Mucosa of rectum (tissue), 2 donors: ENCODE data around the gene CYFIP2.

Experiments
- H3K27ac ChIP-seq, 2 donors: one replicate each; pipeline ENCODE4 v1.7.0; 2013; ENCODE audit warnings: inconsistent platforms in 2 of 2, low read depth in 2 of 2, low read length in 2 of 2
- H3K27me3 ChIP-seq, 2 donors: one replicate each; pipeline ENCODE4 v1.7.0; 2013; ENCODE audit warnings: low read length in 2 of 2; ENCODE audit not compliant: control insufficient read depth in 2 of 2, insufficient read depth in 2 of 2
- H3K36me3 ChIP-seq, 2 donors: one replicate each; pipeline ENCODE4 v1.7.0; 2013; ENCODE audit warnings: low read length in 2 of 2; ENCODE audit not compliant: control insufficient read depth in 2 of 2, insufficient read depth in 2 of 2
- H3K4me1 ChIP-seq, 2 donors: one replicate each; pipeline ENCODE4 v1.7.0; 2013; ENCODE audit warnings: low read length in 2 of 2, mild to moderate bottlenecking in 1 of 2; ENCODE audit not compliant: control insufficient read depth in 2 of 2, insufficient read depth in 2 of 2
- H3K4me3 ChIP-seq, 2 donors: one replicate each; pipeline ENCODE4 v1.7.0; 2013; ENCODE audit warnings: low read length in 2 of 2
- H3K9ac ChIP-seq, 2 donors: one replicate each; pipeline ENCODE4 v1.7.0; 2013; ENCODE audit warnings: low read length in 2 of 2, low read depth in 1 of 2, mild to moderate bottlenecking in 1 of 2
- H3K9me3 ChIP-seq, 2 donors: one replicate each; pipeline ENCODE4 v1.7.0; 2013; ENCODE audit warnings: low read length in 2 of 2; ENCODE audit not compliant: control insufficient read depth in 2 of 2
- donor health status: healthy.
- donor health status: Normal muscosa, but diverticular disease.

CYFIP2 gene

DNA sequence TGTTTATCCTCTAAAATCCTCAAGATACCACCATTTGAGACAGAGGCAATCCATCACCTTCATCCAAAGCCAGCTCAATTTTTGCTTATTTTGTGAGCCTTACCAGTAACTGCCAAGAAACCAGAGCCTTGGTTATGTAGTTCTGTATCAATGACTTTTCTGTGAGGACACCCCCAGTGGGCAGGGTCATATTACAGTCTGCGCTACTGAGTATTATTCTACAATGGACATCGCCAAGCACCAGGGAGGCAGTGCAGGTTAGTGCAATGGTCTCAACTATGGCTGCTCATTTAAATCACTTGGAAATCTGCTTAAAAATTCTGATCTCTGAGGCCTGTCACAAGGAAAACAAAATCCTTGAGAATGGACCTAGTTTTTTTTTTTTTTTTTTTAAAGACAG is 103.6 kb downstream of the CYFIP2 start:
- Histone ChIP-seq H3K36me3 (peaks cover 0 to 7% of the 10 kb centered on the region in 2 donors), H3K27ac (peak overlapping the region in 1 of 2 donors; percentile 64), H3K9ac (no peak overlapping the region), H3K4me3 (no peak overlapping the region), H3K4me1 (no peaks in the 10 kb centered on the region), H3K9me3 (no peaks in the 10 kb centered on the region), H3K27me3 (no peaks in the 10 kb centered on the region)

- peaks cover 0 to 8% of the 10 kb centered on the region in 2 donors for H3K36me3 ChIP-seq
- H3K4me1 ChIP-seq = no peaks in the 10 kb centered on the region
- H3K9ac ChIP-seq = no peak overlapping the region
- H3K27me3 ChIP-seq = no peaks in the 10 kb centered on the region
- peak overlapping the region; percentile 53 to 64 for H3K27ac ChIP-seq
- H3K9me3 ChIP-seq = no peaks in the 10 kb centered on the region
- no peak overlapping the region for H3K4me3 ChIP-seq
Measured at GRCh38 chr5:157370967-157371366, 105.0 kb downstream of the CYFIP2 start.

DNA sequence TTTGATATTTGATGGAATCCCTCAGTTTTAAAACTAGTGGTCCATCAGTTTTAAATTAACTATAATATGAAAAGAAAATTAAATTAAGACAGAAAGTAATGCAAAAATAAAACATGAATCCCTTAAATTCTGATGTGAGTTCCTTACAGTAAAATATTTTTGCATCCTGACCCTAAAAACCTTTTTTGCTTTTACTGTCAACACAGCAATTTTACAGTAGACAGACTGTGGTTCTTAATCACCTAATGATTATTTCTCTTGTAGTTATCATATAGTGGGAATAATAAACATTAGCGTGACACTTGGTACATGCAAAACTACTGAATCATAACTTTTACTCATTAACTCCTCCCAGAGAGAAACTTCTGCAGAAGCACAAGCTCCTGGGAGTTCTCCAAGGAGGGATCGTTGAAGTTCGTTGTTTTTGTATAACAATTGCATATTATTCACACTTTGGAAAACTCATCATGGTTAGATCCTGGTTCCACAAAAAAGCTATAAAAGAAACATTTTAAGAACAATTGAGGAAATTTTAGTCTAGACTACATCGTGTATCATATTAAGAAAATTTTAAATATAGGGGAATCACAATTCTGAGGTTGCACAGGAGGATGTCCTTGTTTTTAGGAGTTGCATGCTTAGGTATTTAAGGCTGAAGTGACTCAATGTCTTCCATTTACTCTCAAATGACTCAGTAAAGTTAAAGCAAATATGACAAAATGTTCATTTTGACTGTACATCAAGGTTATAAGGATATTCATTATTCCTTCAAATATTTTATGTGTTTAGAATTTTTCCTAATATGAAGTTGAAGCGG is 105.9 kb downstream of the CYFIP2 start:
- Histone ChIP-seq H3K9me3 (no peaks in the 10 kb centered on the region), H3K27ac (no peak overlapping the region), H3K4me3 (no peak overlapping the region), H3K27me3 (no peaks in the 10 kb centered on the region), H3K9ac (no peak overlapping the region), H3K4me1 (no peaks in the 10 kb centered on the region), H3K36me3 (peaks cover 0 to 14% of the 10 kb centered on the region in 2 donors)

- H3K27ac ChIP-seq = peak overlapping the region in 1 of 2 donors; percentile 3
- H3K4me3 ChIP-seq = no peak overlapping the region
- no peaks in the 10 kb centered on the region for H3K9me3 ChIP-seq
- no peaks in the 10 kb centered on the region for H3K4me1 ChIP-seq
- no peaks in the 10 kb centered on the region for H3K27me3 ChIP-seq
- peaks cover 0 to 14% of the 10 kb centered on the region in 2 donors for H3K36me3 ChIP-seq
- no peak overlapping the region for H3K9ac ChIP-seq
Measured at GRCh38 chr5:157372472-157372822, 106.5 kb downstream of the CYFIP2 start.

DNA sequence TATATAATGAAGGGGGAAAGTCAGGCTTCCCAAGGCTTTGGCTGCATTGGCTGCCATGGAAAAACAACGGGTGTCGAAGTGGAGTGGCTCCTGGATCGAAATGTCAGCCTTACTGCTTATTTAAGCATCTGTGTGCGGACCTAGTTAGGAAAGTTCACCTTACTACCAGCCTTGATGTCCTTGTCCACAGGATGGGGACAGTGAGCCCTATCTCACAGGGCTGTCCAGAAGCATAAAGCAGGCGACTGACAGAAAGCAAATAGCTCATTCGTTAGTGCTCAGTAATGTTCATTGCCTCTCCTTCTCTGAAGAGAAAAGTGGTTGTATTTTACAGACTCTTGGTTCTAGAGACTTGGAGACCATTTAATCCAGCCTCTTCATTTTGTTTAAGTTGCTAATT is 112.6 kb downstream of the CYFIP2 start:
- Histone ChIP-seq H3K9me3 (no peaks in the 10 kb centered on the region), H3K9ac (no peak overlapping the region), H3K27me3 (no peaks in the 10 kb centered on the region), H3K36me3 (peaks cover 3 to 11% of the 10 kb centered on the region in 2 donors), H3K4me1 (no peaks in the 10 kb centered on the region), H3K4me3 (no peak overlapping the region), H3K27ac (no peak overlapping the region)

DNA sequence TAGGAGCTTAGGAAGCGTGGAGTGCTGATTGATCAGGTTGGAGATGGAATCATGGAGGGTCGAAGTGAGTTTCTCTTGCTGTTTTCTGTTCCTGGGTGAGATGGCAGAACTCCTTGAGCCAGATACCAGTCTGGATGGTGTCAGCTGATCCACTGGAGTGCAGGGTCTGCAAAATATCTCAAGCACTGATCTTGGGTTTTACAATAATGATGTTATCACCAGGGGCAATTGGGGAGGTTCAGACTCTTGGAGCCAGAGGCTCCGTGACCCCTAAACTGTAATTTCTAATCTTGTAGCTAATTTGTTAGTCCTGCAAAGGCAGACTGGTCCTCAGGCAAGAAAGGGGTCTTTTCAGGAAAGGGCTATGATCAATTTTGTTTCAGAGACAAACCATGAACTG is 114.1 kb downstream of the CYFIP2 start:
- H3K27me3 ChIP-seq = no peaks in the 10 kb centered on the region
- H3K27ac ChIP-seq = no peak overlapping the region
- H3K9ac ChIP-seq = no peak overlapping the region
- H3K36me3 ChIP-seq = peaks cover 3 to 7% of the 10 kb centered on the region in 2 donors
- no peaks in the 10 kb centered on the region for H3K4me1 ChIP-seq
- H3K4me3 ChIP-seq = no peak overlapping the region
- no peaks in the 10 kb centered on the region for H3K9me3 ChIP-seq

DNA sequence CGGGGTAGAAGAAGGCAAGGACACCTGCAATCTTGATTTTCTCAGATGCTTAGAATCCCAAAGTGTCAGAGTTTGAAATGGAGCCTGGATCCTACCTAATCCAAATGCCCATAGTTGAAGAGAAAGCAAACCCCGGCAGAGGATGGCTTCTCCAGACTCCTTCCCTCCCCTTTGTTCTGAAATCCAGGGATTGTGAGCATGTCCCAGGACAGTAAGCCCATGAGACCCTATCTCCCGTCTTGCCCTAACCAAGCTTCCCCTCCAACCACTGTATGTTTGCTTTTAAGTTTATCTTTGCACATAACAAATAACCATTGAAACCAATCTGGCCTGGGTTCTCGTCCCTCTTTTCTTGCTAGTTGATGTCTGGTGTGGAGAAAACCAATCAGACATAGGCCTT is 115.8 kb downstream of the CYFIP2 start:
- Histone ChIP-seq H3K27ac (no peak overlapping the region), H3K4me1 (no peaks in the 10 kb centered on the region), H3K27me3 (no peaks in the 10 kb centered on the region), H3K9ac (no peak overlapping the region), H3K9me3 (no peaks in the 10 kb centered on the region), H3K4me3 (no peak overlapping the region), H3K36me3 (peaks cover 2 to 3% of the 10 kb centered on the region in 2 donors)

GRCh38 chr5:157382996-157383800 is 117.3 kb downstream of the CYFIP2 start:
- H3K9me3 ChIP-seq = no peaks in the 10 kb centered on the region
- H3K4me1 ChIP-seq = peaks cover 0 to 2% of the 10 kb centered on the region in 2 donors
- H3K27me3 ChIP-seq = no peaks in the 10 kb centered on the region
- H3K9ac ChIP-seq = no peak overlapping the region
- peak overlapping the region; percentile 45 to 55 for H3K27ac ChIP-seq
- H3K36me3 ChIP-seq = peaks cover 2 to 3% of the 10 kb centered on the region in 2 donors
- no peak overlapping the region for H3K4me3 ChIP-seq

DNA sequence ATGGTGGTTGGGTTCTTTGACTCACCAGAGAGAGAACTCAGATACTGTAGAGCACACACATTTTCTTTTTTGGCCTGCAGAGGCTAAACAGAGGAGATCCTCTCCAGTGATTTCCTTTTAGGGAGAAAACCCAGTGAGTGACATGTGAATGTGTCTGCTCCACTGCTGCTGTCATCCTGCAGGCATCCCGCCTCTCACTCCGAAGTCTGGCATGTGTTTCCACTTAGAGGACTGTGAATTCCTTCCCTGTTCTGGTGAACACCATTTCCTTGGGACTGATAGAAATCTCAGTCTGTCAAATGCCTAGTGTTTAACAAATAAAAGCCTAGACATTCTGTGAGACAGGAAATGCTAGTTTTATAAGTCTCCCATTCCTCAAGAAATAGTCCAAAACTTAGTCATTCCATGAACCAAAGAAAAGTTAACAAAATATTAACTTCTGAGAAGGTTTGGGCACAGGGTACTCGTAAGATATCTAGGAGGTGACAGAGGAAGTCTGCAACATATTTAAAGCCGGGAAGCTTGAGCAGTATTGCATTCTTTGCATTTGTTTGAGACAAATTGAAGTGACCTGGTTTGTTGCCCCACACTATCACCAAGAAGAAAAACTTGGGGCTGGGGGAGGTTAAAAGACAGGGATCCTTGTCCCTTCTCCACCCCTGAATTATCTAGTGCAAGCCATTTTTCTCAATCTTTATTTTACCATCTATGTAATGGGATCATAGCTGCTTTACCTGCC is 119.2 kb downstream of the CYFIP2 start:
- H3K9ac ChIP-seq = no peak overlapping the region

More for the DNA sequence above, 119.2 kb downstream of the CYFIP2 start:
- H3K9me3 ChIP-seq = no peaks in the 10 kb centered on the region
- H3K4me3 ChIP-seq = no peak overlapping the region
- peaks cover 0 to 2% of the 10 kb centered on the region in 2 donors for H3K4me1 ChIP-seq
- no peaks in the 10 kb centered on the region for H3K27me3 ChIP-seq
- H3K27ac ChIP-seq = peak overlapping the region; percentile 34 to 60
- H3K36me3 ChIP-seq = peaks cover 2 to 3% of the 10 kb centered on the region in 2 donors
